Liver (tissue), 9 donors: Measurements from ENCODE around the gene PGD. TPM values are rescaled to one million over a fixed set of nuclear protein-coding genes. Genes with fewer than 3 reads are reported as not detected.

ENCODE experiments used
- DNase-seq: peaks from one replicate; pipeline ENCODE4 v3.0.0-alpha.2; 2017; ENCODE audit warnings: low spot score
- H3K27ac ChIP-seq, 2 donors: one replicate each; pipeline ENCODE4 v1.7.0; 2013; ENCODE audit warnings: inconsistent platforms in 2 of 2, low read length in 2 of 2, control low read depth in 1 of 2, low read depth in 1 of 2, mild to moderate bottlenecking in 1 of 2
- H3K27me3 ChIP-seq, 4 donors: one replicate each; pipeline versions ENCODE4 v1.6.1 to v1.7.0; 2013; ENCODE audit warnings: low read length in 3 of 4, inconsistent platforms in 1 of 4, mild to moderate bottlenecking in 1 of 4, moderate library complexity in 1 of 4; ENCODE audit not compliant: control insufficient read depth in 4 of 4, insufficient read depth in 4 of 4
- H3K36me3 ChIP-seq, 4 donors: one replicate each; pipeline versions ENCODE4 v1.6.1 to v1.7.0; 2013; ENCODE audit warnings: low read length in 3 of 4, mild to moderate bottlenecking in 3 of 4, low read depth in 1 of 4, moderate library complexity in 1 of 4; ENCODE audit not compliant: control insufficient read depth in 4 of 4, insufficient read depth in 3 of 4
- H3K4me1 ChIP-seq, 4 donors: one replicate each; pipeline versions ENCODE4 v1.6.1 to v1.7.0; 2013; ENCODE audit warnings: low read length in 3 of 4, mild to moderate bottlenecking in 3 of 4, moderate library complexity in 1 of 4; ENCODE audit not compliant: control insufficient read depth in 4 of 4, insufficient read depth in 4 of 4
- H3K4me3 ChIP-seq, 3 donors: one replicate each; pipeline versions ENCODE4 v1.6.1 to v1.7.0; 2013; ENCODE audit warnings: low read length in 3 of 3, control low read depth in 1 of 3, low read depth in 1 of 3, mild to moderate bottlenecking in 1 of 3
- H3K9ac ChIP-seq, 2 donors: one replicate each; pipeline ENCODE4 v1.7.0; 2013; ENCODE audit warnings: low read length in 2 of 2, mild to moderate bottlenecking in 2 of 2, moderate library complexity in 2 of 2, control low read depth in 1 of 2, low read depth in 1 of 2
- H3K9me3 ChIP-seq, 4 donors: one replicate each; pipeline versions ENCODE4 v1.6.1 to v1.7.0; 2013; ENCODE audit warnings: low read length in 3 of 4; ENCODE audit not compliant: control insufficient read depth in 4 of 4
- ATF3 ChIP-seq: IDR thresholded peaks from 2 replicates; pipeline ENCODE4 v1.6.1; 2016; ENCODE audit warnings: antibody characterized with exemption
- CTCF ChIP-seq: fragments of 150-350 bp; IDR thresholded peaks from 2 replicates; pipeline ENCODE4 v1.5.1; 2017; ENCODE audit warnings: improper control_type of control experiment, low read depth, low read length; ENCODE audit not compliant: missing input control
- EGR1 ChIP-seq, 2 donors: IDR thresholded peaks; 2 replicates each; pipeline ENCODE4 v1.6.1; 2016 to 2018; ENCODE audit warnings: antibody characterized with exemption in 2 of 2, low read depth in 2 of 2
- FOXA1 ChIP-seq: IDR thresholded peaks from 2 replicates; pipeline ENCODE4 v1.6.1; 2016; ENCODE audit warnings: antibody characterized with exemption
- FOXA2 ChIP-seq: IDR thresholded peaks from 2 replicates; pipeline ENCODE4 v1.6.1; 2016; ENCODE audit warnings: antibody characterized with exemption
- GABPA ChIP-seq, 2 donors: IDR thresholded peaks in 1 of 2; conservative IDR thresholded peaks in 1 of 2; 2 replicates each; pipeline ENCODE4 v1.6.1; 2016; ENCODE audit warnings: antibody characterized with exemption in 2 of 2, mild to moderate bottlenecking in 1 of 2, moderate library complexity in 1 of 2
- HNF4A ChIP-seq, 2 donors: conservative IDR thresholded peaks; 2 replicates each; pipeline ENCODE4 v1.6.1; 2016; ENCODE audit warnings: antibody characterized with exemption in 2 of 2, mild to moderate bottlenecking in 2 of 2
- HNF4G ChIP-seq: IDR thresholded peaks from 2 replicates; pipeline ENCODE4 v1.6.1; 2016; ENCODE audit warnings: antibody characterized with exemption
- JUND ChIP-seq, 2 donors: IDR thresholded peaks; 2 replicates each; pipeline ENCODE4 v1.6.1; 2016; ENCODE audit warnings: antibody characterized with exemption in 2 of 2
- MAX ChIP-seq: IDR thresholded peaks from 2 replicates; pipeline ENCODE4 v1.6.1; 2016; ENCODE audit warnings: antibody characterized with exemption
- NR2F2 ChIP-seq: IDR thresholded peaks from 2 replicates; pipeline ENCODE4 v1.6.1; 2016; ENCODE audit warnings: antibody characterized with exemption
- RAD21 ChIP-seq, 2 donors: IDR thresholded peaks; 2 replicates each; pipeline ENCODE4 v1.6.1; 2016; ENCODE audit warnings: antibody characterized with exemption in 2 of 2, mild to moderate bottlenecking in 2 of 2
- REST ChIP-seq: IDR thresholded peaks from 2 replicates; pipeline ENCODE4 v1.6.1; 2016; ENCODE audit warnings: antibody characterized with exemption, mild to moderate bottlenecking
- RXRA ChIP-seq, 2 donors: IDR thresholded peaks; 2 replicates each; pipeline ENCODE4 v1.6.1; 2017 to 2018; ENCODE audit warnings: antibody characterized with exemption in 2 of 2, mild to moderate bottlenecking in 1 of 2
- SP1 ChIP-seq: IDR thresholded peaks from 2 replicates; pipeline ENCODE4 v1.6.1; 2018; ENCODE audit warnings: antibody characterized with exemption, mild to moderate bottlenecking
- TAF1 ChIP-seq: conservative IDR thresholded peaks from 2 replicates; pipeline ENCODE4 v1.6.1; 2016; ENCODE audit warnings: antibody characterized with exemption, mild to moderate bottlenecking
- YY1 ChIP-seq: IDR thresholded peaks from 2 replicates; pipeline ENCODE4 v1.6.1; 2016; ENCODE audit warnings: antibody characterized with exemption, mild to moderate bottlenecking
- ZBTB33 ChIP-seq: IDR thresholded peaks from 2 replicates; pipeline ENCODE4 v1.6.1; 2016; ENCODE audit warnings: antibody characterized with exemption
- WGBS: extraction: QIAGEN DNeasy Blood & Tissue Kit; methylation state at CpG from one replicate; pipeline ENCODE4 v1.1.7; 2013; 5-methylcytosine and 5-hydroxymethylcytosine counted together
- polyA plus RNA-seq, 2 donors: library from polyadenylated mRNA; stranded (reverse) in 1 of 2; unstranded in 1 of 2; fragments of 200-250 nt in 1 of 2; fragments of >200 nt in 1 of 2; fragmentation: Nextera tagmentation in 1 of 2; extraction: Ambion mirVana in 1 of 2; gene quantifications; one replicate each; pipeline versions ENCODE4 v1.2.1 to v1.2.3, GENCODE V29; 2013 to 2015
- total RNA-seq, 2 donors: library from RNA; depleted of rRNA; stranded (reverse); fragments of >200 nt; gene quantifications; one replicate each; pipeline ENCODE4 v1.2.3, GENCODE V29; 2014
- donor health status: healthy.
- donor health status: healthy.
- donor health status: healthy.
- donor health status: healthy.
- donor health status: healthy.

PGD gene
- total and polyA plus RNA-seq, 4 donors: 45.9 to 112 (median 70.7) TPM

GRCh38 chr1:10396870-10397269 lies 2.0 kb upstream of the PGD start (continued):
- no peak for TF ChIP-seq REST

GRCh38 chr1:10398278-10398733 lies 558 bp upstream of the PGD start:
- Histone ChIP-seq H3K4me1 (peaks cover 3 to 26% (median 18%) of the 10 kb centered on the region in 4 donors), H3K9ac (peak overlapping the region in 1 of 2 donors; percentile 52), H3K27me3 (no peaks in the 10 kb centered on the region), H3K36me3 (peaks cover 2 to 6% (median 5%) of the 10 kb centered on the region in 4 donors), H3K9me3 (no peaks in the 10 kb centered on the region), H3K27ac (peak overlapping the region; percentile 77 to 82), H3K4me3 (peak overlapping the region; percentile 71 to 87 (median 79))
- 1% methylated on average over 34 of the region's 34 CpGs for WGBS
- DNase-seq: no peak
- TF ChIP-seq EGR1 (IDR thresholded peaks at IDR 0.05; ENCODE audit: low read depth in 2 of 2): no peak
- TF ChIP-seq FOXA1: no peak
- no peak for TF ChIP-seq RXRA (IDR thresholded peaks at IDR 0.05)
- TF ChIP-seq RAD21 (IDR thresholded peaks at IDR 0.05): no peak
- no peak for TF ChIP-seq ATF3
- no peak for TF ChIP-seq TAF1
- no peak for TF ChIP-seq SP1
- no peak for TF ChIP-seq HNF4G
- no peak for TF ChIP-seq YY1
- no peak for TF ChIP-seq GABPA (IDR thresholded peaks at IDR 0.05 in 1 of 2, conservative IDR thresholded peaks at IDR 0.05 in 1 of 2)
- no peak for TF ChIP-seq ZBTB33
- no peak for TF ChIP-seq FOXA2
- no peak for TF ChIP-seq JUND (IDR thresholded peaks at IDR 0.05)
- no peak for TF ChIP-seq HNF4A (conservative IDR thresholded peaks at IDR 0.05)
- no peak for TF ChIP-seq CTCF
- no peak for TF ChIP-seq REST
- TF ChIP-seq NR2F2: no peak
- no peak for TF ChIP-seq MAX
